NB4 (cell line): ENCODE results near the gene CLEC16A.

Source experiments
- DNase-seq: peaks from one replicate; pipeline ENCODE4 v3.0.0; 2010; ENCODE audit warnings: low read depth
- H3K4me3 ChIP-seq: one replicate; pipeline ENCODE4 v1.5.1; 2011; ENCODE audit warnings: mild to moderate bottlenecking, low read depth, low read length, moderate library complexity
- MAX ChIP-seq: IDR thresholded peaks from 2 replicates; pipeline ENCODE4 v1.6.1; 2011; ENCODE audit warnings: low read depth, low read length
- MYC ChIP-seq: IDR thresholded peaks from 2 replicates; pipeline ENCODE4 v1.6.1; 2011; ENCODE audit warnings: low read depth, low read length
- POLR2A ChIP-seq: IDR thresholded peaks from 2 replicates; pipeline ENCODE4 v1.6.1; 2011; ENCODE audit warnings: mild to moderate bottlenecking; ENCODE audit not compliant: insufficient read length; ENCODE audit errors: extremely low read depth
- TF ChIP-seq, protein P1 (sequence below): IDR thresholded peaks from one replicate; pipeline ENCODE4 v1.5.1; 2012; ENCODE audit warnings: low read depth, low read length

CLEC16A gene

DNA sequence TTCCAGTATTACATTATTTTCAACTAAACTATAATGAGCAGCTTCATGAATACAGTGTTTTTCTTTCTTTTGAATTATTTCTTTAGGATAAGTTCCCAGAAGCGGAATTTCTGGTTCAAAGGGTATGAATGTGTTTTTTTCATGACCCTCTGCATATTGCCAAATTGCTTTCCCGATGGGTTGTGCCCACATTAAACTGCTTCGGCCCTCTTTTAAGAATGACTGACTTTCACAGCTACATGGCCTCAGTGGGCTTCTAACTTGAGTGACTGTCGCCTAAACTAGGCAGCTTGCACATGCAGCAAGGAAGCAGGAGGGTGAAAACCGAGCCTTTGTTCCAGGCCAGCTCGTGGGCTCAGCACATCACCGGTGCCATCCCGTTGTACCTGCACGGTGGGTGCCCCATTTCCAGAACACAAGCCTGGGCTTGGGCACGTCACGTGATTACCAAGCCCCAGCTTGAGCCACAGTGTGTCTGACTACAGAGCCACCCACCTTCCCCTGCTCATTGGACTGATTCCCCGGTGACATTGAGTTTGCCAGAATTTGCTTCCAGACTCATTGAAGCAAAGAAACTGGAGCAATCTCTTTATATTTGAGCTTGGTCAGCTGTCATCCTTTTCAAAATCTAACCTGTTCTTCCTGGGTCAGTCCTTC, 112.8 kb downstream of the CLEC16A start:
- no peak for DNase-seq
- TF ChIP-seq MAX (no peak), POLR2A (no peak), MYC (no peak)
- H3K4me3 ChIP-seq, result no peak overlapping the region

DNA sequence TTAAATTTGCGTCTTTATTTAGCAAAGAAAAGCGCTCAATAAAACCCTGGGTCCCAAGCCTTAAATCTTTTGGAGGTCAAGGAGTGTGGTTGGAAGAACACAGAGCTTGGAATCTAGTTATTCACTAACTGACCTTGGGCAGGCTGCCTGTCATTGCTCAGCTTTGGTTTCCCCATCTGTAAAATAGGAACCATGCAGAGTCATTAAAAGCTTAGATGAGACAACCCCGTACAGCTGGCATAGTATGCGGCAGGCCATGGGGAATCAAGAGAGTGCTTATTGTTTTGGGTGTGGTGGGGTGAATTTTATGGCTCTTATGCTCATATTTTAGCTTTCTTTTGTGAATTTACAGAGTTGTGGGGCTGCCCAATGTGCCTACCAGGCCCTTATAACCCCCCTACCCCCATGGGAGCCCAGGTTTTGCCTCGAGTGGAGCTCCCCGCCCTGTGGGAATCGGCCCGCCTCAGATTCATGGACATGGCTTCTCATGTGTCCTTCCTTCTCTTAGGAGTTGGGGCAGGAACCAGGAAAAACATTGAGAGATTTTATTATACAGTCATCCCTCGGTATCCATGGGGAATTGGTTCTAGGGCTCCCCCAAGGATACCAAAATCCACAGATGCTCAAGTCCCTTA, 113.5 kb downstream of the CLEC16A start:
- DNase-seq, result no peak
- TF ChIP-seq, protein P1, sequence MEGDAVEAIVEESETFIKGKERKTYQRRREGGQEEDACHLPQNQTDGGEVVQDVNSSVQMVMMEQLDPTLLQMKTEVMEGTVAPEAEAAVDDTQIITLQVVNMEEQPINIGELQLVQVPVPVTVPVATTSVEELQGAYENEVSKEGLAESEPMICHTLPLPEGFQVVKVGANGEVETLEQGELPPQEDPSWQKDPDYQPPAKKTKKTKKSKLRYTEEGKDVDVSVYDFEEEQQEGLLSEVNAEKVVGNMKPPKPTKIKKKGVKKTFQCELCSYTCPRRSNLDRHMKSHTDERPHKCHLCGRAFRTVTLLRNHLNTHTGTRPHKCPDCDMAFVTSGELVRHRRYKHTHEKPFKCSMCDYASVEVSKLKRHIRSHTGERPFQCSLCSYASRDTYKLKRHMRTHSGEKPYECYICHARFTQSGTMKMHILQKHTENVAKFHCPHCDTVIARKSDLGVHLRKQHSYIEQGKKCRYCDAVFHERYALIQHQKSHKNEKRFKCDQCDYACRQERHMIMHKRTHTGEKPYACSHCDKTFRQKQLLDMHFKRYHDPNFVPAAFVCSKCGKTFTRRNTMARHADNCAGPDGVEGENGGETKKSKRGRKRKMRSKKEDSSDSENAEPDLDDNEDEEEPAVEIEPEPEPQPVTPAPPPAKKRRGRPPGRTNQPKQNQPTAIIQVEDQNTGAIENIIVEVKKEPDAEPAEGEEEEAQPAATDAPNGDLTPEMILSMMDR, result no peak
- TF ChIP-seq MYC (no peak), MAX (no peak), POLR2A (no peak)
- no peak overlapping the region for H3K4me3 ChIP-seq

- no peak for DNase-seq
- no peak for TF ChIP-seq MAX
- TF ChIP-seq, protein P1, result no peak
- no peak for TF ChIP-seq POLR2A
- no peak for TF ChIP-seq MYC
- no peak overlapping the region for H3K4me3 ChIP-seq
Observed at GRCh38 chr16:11058832-11059231, 114.5 kb downstream of the CLEC16A start.

- TF ChIP-seq POLR2A (no peak), MAX (no peak), MYC (no peak)
- TF ChIP-seq, protein P1, result no peak
- H3K4me3 ChIP-seq, result no peak overlapping the region
- DNase-seq, result no peak
Observed at GRCh38 chr16:11059588-11059987, 115.2 kb downstream of the CLEC16A start.

DNA sequence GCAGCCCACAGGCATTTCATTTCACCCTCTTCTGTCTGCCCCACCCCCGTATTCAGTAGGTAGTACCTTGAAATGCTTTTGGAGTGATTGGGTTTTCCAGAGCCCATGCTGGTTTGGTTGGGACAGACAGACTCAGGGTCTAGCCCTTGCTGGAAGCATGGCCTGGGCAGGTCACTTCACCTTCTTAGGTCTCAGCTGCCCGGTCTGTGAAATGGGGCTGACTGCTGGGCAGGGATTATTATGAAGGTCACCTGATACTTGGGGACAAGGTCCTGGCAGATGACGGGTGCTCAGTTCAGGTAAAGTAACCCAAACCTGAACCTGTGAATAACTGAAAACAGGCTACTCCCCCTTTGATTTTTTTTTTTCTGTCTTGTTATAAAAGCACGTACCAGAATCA, 116.0 kb downstream of the CLEC16A start:
- TF ChIP-seq MYC (no peak), POLR2A (no peak), MAX (no peak)
- TF ChIP-seq, protein P1, result no peak
- no peak for DNase-seq
- no peak overlapping the region for H3K4me3 ChIP-seq

GRCh38 chr16:11060842-11061241, 116.5 kb downstream of the CLEC16A start:
- no peak overlapping the region for H3K4me3 ChIP-seq
- TF ChIP-seq, protein P1, result no peak
- TF ChIP-seq MAX (no peak), MYC (no peak), POLR2A (no peak)
- DNase-seq, result no peak
